NCI-H2107 (cell line): Measurements from ENCODE around the gene TOX2.

Experiments used
- DNase-seq: peaks from one replicate; lab custom pipeline; 2025; lab: John Stamatoyannopoulos, UW

TOX2 gene

DNA sequence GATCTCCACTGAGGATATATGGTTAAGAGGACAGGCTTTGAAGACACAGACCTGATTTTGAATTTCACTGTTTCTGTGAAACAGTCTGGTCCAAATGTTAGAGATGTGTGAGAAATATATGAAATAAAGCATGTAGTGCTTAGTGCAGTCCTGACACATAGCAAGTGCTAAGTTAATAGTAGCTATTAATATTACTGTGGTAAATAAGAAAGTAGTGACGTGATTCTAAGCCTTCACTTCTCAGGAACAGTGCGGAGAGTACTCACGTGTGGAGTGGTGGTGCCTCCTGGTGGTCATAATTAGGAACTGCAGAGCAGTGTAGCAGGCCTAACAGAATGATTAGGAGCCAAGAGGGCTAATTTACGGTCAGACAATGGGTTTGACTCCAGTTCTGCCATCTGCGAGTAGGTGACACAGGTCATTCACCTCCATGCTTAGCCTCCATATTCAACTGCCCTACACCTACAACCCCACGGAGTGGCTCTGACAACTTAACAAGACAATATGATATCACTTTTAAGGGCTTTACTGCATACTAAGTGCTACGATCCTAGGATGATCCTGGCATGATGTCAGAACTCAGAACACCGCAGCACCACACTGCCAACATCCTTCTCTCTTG, 166.1 kb downstream of the TOX2 start:
- peak; percentile 28 for DNase-seq

DNA sequence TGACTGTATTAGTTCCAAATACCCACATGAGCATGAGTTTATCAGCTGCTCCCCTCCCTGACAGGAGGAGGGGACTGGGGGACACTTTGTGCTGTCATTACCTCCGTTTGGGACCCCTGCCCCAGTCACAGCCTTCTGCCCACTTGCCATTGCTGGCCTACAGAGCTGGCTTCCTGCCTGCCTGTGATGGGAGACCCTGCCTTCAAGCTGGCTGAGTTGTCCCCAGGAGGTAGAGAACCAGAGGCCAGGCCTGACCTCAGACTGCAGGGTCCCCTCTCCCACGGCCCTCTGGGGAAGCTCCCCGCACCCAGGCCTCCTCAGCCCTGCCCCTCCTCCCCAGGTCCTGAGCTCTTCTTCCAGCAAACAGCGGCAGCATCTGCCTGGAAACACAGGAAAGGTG, 166.8 kb downstream of the TOX2 start:
- no peak for DNase-seq

DNA sequence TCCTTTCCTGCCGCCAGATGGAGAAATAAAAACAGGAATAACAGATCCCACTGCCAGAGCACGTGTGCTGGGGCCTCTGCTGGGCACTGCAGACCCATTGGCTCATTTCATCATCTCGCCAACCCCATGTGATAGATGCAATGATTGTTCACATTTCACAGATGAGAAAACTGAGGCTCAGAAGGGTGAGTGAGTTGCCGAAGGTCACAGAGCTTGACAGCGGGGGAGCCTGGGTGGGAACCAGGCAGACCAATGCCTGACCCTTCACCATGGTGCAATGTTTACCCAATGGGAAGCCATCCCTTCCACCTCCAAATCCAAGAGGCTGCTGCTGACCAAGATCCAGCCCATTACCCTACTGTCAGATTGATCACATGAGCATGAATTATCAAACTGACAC, 167.2 kb downstream of the TOX2 start:
- DNase-seq: no peak

GRCh38 chr20:44083220-44083933, 168.7 kb downstream of the TOX2 start:
- peak; percentile 5 for DNase-seq

- DNase-seq: no peak
These were observed 169.8 kb downstream of the TOX2 start for GRCh38 chr20:44084439-44084838.

- DNase-seq: no peak
These were observed 170.2 kb downstream of the TOX2 start for GRCh38 chr20:44084891-44085290.

GRCh38 chr20:44085616-44086434, 171.2 kb downstream of the TOX2 start:
- DNase-seq: no peak

DNA sequence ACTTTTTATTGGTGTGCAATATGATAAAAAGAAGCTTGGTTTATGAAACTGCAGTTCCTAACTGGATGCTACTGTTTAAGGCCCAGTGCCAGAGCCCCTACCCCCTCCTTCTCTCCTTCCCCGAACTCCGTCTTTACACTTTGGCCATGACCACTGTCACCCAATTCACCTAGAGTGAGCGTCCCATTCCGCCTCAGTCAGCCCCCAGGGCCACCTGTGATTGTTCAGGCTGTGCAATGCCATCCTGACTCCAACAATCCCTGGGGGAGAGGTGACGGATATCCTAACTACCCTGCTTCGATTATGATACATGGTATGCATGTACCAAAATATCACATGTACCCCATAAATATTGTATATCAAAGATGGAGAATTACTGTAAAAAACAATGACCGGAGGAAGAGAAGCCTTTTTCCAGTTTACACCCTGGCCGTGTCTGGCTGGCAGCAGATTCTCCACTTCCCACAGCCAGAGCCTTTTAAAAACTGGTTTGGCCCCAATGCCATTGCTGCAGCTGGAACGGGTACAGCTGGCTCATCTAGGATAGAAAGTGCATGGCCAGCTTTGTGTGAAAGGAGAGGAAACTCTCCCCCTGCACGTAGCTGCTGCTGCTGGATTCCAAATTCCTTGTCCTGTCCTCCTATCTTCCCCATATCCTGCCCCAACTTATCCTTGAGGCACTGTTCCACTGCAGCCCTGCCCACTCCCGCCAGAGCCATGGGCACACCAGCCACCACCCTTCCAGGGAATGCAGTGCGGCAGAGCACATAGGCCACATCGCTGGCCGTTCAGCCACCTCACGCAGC, 172.6 kb downstream of the TOX2 start:
- no peak for DNase-seq

- DNase-seq: no peak
These were observed 173.1 kb downstream of the TOX2 start for GRCh38 chr20:44087857-44088120.

GRCh38 chr20:44089987-44090674, 175.5 kb downstream of the TOX2 start:
- DNase-seq: no peak

- no peak for DNase-seq
These were observed 176.4 kb downstream of the TOX2 start for GRCh38 chr20:44091026-44091425.

- no peak for DNase-seq
These were observed 178.0 kb downstream of the TOX2 start for GRCh38 chr20:44092551-44093248.

GRCh38 chr20:44093249-44093582, 178.6 kb downstream of the TOX2 start:
- no peak for DNase-seq

GRCh38 chr20:44095831-44096230, 181.2 kb downstream of the TOX2 start:
- no peak for DNase-seq

- no peak for DNase-seq
These were observed 183.0 kb downstream of the TOX2 start for GRCh38 chr20:44097521-44098255.

GRCh38 chr20:44098256-44098630, 183.6 kb downstream of the TOX2 start:
- DNase-seq: no peak

DNA sequence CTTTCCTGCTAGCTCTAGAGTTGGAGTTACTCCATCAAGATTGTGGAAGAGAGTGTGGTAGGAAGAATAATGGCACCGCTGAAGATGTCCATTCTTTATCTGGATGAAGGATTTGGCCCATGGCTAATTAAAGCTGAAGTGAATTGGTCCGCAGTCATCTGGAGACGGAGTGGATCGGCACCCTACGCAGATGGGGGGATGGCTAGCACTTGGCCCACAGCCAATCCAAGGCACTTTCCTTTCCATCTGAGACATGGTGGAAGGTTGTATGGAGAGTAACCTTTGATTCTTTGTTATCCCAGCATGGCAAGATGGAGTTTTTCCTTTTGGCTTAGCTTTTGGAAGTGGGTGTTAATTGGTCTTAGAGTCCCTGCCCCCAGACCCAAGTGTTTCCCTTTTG, 184.0 kb downstream of the TOX2 start:
- DNase-seq: no peak

- DNase-seq: no peak
These were observed 185.2 kb downstream of the TOX2 start for GRCh38 chr20:44099832-44100231.

GRCh38 chr20:44102582-44102981, 187.9 kb downstream of the TOX2 start:
- DNase-seq: no peak

DNA sequence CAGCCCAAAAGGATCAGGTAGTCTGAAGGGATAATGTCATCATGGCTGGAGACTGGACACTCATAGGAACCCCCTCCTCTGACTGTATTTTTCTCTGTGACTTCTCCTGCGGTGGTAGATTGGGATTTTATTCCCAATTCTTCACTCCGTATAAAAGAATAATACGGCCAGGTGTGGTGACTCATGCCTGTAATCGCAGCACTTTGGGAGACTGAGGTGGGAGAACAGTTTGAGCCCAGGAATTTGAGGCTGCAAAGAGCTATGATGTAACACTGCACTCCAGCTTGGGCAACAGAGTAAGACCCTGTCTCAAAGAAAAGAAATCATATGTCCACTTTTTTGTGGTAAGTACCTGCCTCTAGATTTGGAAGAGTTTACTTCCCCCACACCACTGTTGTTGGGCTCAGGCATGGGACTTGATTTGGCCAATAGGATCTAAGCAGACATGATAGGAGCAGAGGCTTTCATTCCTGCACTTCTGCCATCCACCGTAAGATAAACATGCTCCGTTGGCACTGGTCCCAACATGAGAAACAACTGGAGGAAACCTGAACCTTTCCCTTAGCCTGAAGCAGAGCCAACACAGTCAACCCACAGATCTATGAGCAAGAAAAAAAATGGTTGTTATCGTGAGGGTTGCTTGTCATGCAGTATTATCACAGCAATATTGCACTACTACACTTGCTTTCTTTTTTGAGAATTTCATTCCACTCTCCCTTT, 190.3 kb downstream of the TOX2 start:
- DNase-seq: peak; percentile 25
